H1 (cell line): ENCODE results near the gene GARIN6. TPM values are rescaled to one million over a fixed set of nuclear protein-coding genes. Genes with fewer than 3 reads are reported as not detected.

Source experiments
- CTCF ChIA-PET: fragments of 300-600 bp; sonication (Branson Sonifier 250); formaldehyde crosslinking; loops from one replicate; lab custom pipeline; 2021; ENCODE audit not compliant: partially characterized antibody; lab: Charles Lee
- POLR2A ChIA-PET: fragments of 300-600 bp; sonication (Branson Sonifier 250); formaldehyde crosslinking; loops from one replicate; lab custom pipeline; 2021; ENCODE audit warnings: inconsistent platforms; ENCODE audit not compliant: partially characterized antibody; lab: Charles Lee
- DNase-seq, 2 experiments: peaks; one replicate each; pipeline versions ENCODE4 v3.0.0 to v3.0.0-alpha.2; 2010 to 2022; ENCODE audit warnings: low spot score in 2 of 2, low read depth in 1 of 2, mixed read lengths in 1 of 2
- FAIRE-seq: peaks from 2 replicates; lab custom pipeline; 2011; peaks lifted over from hg19 to GRCh38; lab: Jason Lieb, UNC
- H2AFZ ChIP-seq: 2 replicates; pipeline ENCODE4 v1.8.1; 2012; ENCODE audit warnings: low read length, inconsistent platforms
- H2AK5ac ChIP-seq: 2 replicates; pipeline ENCODE4 v1.6.1; 2013; ENCODE audit warnings: low read depth, low read length
- H2BK120ac ChIP-seq: replicated peaks from 2 replicates; pipeline ENCODE3; 2013; ENCODE audit warnings: low read depth, low read length, inconsistent platforms
- H2BK12ac ChIP-seq: 2 replicates; pipeline ENCODE4 v1.6.1; 2013; ENCODE audit warnings: low read depth, low read length
- H2BK15ac ChIP-seq: 2 replicates; pipeline ENCODE4 v1.6.1; 2013; ENCODE audit warnings: low read length
- H2BK20ac ChIP-seq: 2 replicates; pipeline ENCODE4 v1.6.1; 2013; ENCODE audit warnings: low read length
- H2BK5ac ChIP-seq: 2 replicates; pipeline ENCODE4 v1.6.1; 2013; ENCODE audit warnings: low read depth, low read length
- H3K14ac ChIP-seq: 2 replicates; pipeline ENCODE4 v1.6.1; 2013; ENCODE audit warnings: inconsistent platforms; ENCODE audit not compliant: insufficient read length
- H3K18ac ChIP-seq: 2 replicates; pipeline ENCODE4 v1.6.1; 2013; ENCODE audit warnings: low read length; ENCODE audit errors: extremely low read depth
- H3K23ac ChIP-seq: 2 replicates; pipeline ENCODE4 v1.6.1; 2013; ENCODE audit warnings: inconsistent platforms; ENCODE audit not compliant: insufficient read length
- H3K23me2 ChIP-seq: 2 replicates; pipeline ENCODE4 v1.6.1; 2013; ENCODE audit warnings: low read depth, low read length
- H3K27ac ChIP-seq: 2 replicates; pipeline ENCODE4 v1.6.1; 2011; ENCODE audit warnings: low read depth, low read length, inconsistent platforms
- H3K27me3 ChIP-seq, 4 experiments: replicated peaks in 1 of 4; 1 replicate in 1 of 4; 2 replicates in 3 of 4; pipeline versions ENCODE4 v1.6.1 to v1.8.1; 2011 to 2013; ENCODE audit warnings: low read length in 3 of 4, mild to moderate bottlenecking in 3 of 4, inconsistent platforms in 2 of 4, mixed read lengths in 2 of 4, moderate library complexity in 1 of 4; ENCODE audit not compliant: control insufficient read depth in 3 of 4, insufficient read depth in 3 of 4; ENCODE audit errors: extremely low read depth in 1 of 4
- H3K36me3 ChIP-seq, 4 experiments: 2 replicates each; pipeline versions ENCODE4 v1.6.1 to v1.8.1; 2011 to 2013; ENCODE audit warnings: mild to moderate bottlenecking in 4 of 4, low read length in 3 of 4, moderate library complexity in 2 of 4, control low read depth in 1 of 4, inconsistent platforms in 1 of 4; ENCODE audit not compliant: insufficient read depth in 4 of 4, control insufficient read depth in 2 of 4
- H3K4ac ChIP-seq: replicated peaks from 2 replicates; pipeline ENCODE3; 2013; ENCODE audit warnings: low read length, low read depth, mixed read lengths, inconsistent platforms; ENCODE audit not compliant: insufficient read length
- H3K4me1 ChIP-seq, 4 experiments: replicated peaks in 1 of 4; 1 replicate in 1 of 4; 2 replicates in 3 of 4; pipeline versions ENCODE4 v1.6.1 to v1.8.1; 2011 to 2013; ENCODE audit warnings: low read length in 3 of 4, inconsistent platforms in 2 of 4, mixed read lengths in 1 of 4; ENCODE audit not compliant: insufficient read depth in 4 of 4, control insufficient read depth in 3 of 4
- H3K4me2 ChIP-seq, 2 experiments: 2 replicates each; pipeline versions ENCODE4 v1.6.1 to v1.8.1; 2011 to 2013; ENCODE audit warnings: low read depth in 2 of 2, low read length in 2 of 2, control low read depth in 1 of 2, inconsistent platforms in 1 of 2, mild to moderate bottlenecking in 1 of 2; ENCODE audit not compliant: insufficient read depth in 1 of 2
- H3K4me3 ChIP-seq, 4 experiments: fragments of 200-600, 300-600 bp in 1 of 4; sonication (generic), shearing (Covaris generic), sonication (Bioruptor Twin) in 1 of 4; 2 replicates each; pipeline versions ENCODE4 v1.5.1 to v1.8.1; 2011 to 2016; ENCODE audit warnings: low read length in 4 of 4, low read depth in 3 of 4, control low read depth in 2 of 4, inconsistent platforms in 2 of 4, mild to moderate bottlenecking in 2 of 4, mixed read lengths in 1 of 4, moderate library complexity in 1 of 4; ENCODE audit not compliant: insufficient read depth in 2 of 4; ENCODE audit errors: extremely low read depth in 1 of 4
- H3K56ac ChIP-seq: replicated peaks from 2 replicates; pipeline ENCODE3; 2013; ENCODE audit warnings: low read depth, mild to moderate bottlenecking, mixed read lengths, low read length, inconsistent platforms; ENCODE audit not compliant: insufficient read length
- H3K79me1 ChIP-seq: 2 replicates; pipeline ENCODE4 v1.6.1; 2013; ENCODE audit warnings: low read depth, low read length, control low read depth
- H3K79me2 ChIP-seq, 2 experiments: 2 replicates each; pipeline versions ENCODE4 v1.6.1 to v1.8.1; 2012 to 2013; ENCODE audit warnings: low read length in 2 of 2, mild to moderate bottlenecking in 2 of 2, inconsistent platforms in 1 of 2; ENCODE audit not compliant: insufficient read depth in 2 of 2, control insufficient read depth in 1 of 2
- H3K9ac ChIP-seq, 4 experiments: replicated peaks in 1 of 4; 1 replicate in 1 of 4; 2 replicates in 3 of 4; pipeline versions ENCODE4 v1.6.1 to v1.8.1; 2011 to 2013; ENCODE audit warnings: low read depth in 3 of 4, low read length in 3 of 4, control low read depth in 2 of 4, mild to moderate bottlenecking in 2 of 4, moderate library complexity in 2 of 4, inconsistent platforms in 1 of 4; ENCODE audit errors: extremely low read depth in 1 of 4
- H3K9me3 ChIP-seq, 2 experiments: 2 replicates each; pipeline versions ENCODE4 v1.6.1 to v1.8.1; 2012 to 2013; ENCODE audit warnings: mild to moderate bottlenecking in 2 of 2, moderate library complexity in 2 of 2, control low read depth in 1 of 2, inconsistent platforms in 1 of 2, low read depth in 1 of 2, low read length in 1 of 2, mixed read lengths in 1 of 2; ENCODE audit not compliant: insufficient read depth in 2 of 2
- H4K20me1 ChIP-seq, 2 experiments: replicated peaks in 1 of 2; 2 replicates each; pipeline versions ENCODE3 to v1.8.1; 2011 to 2013; ENCODE audit warnings: inconsistent platforms in 2 of 2, low read length in 2 of 2, mild to moderate bottlenecking in 1 of 2; ENCODE audit not compliant: insufficient read depth in 2 of 2, control insufficient read depth in 1 of 2
- H4K5ac ChIP-seq: 2 replicates; pipeline ENCODE4 v1.6.1; 2013; ENCODE audit warnings: low read length, low read depth, mixed read lengths, inconsistent platforms; ENCODE audit not compliant: insufficient read length
- H4K8ac ChIP-seq: 2 replicates; pipeline ENCODE4 v1.8.0; 2013; ENCODE audit warnings: mild to moderate bottlenecking, moderate library complexity, low read length, inconsistent platforms; ENCODE audit not compliant: insufficient read depth; ENCODE audit errors: extremely low read depth
- H4K91ac ChIP-seq: replicated peaks from 2 replicates; pipeline ENCODE3; 2013; ENCODE audit warnings: low read length, mixed read lengths, inconsistent platforms; ENCODE audit not compliant: insufficient read length
- ASH2L ChIP-seq: fragments of 200-600, 300-600 bp; sonication (generic); IDR thresholded peaks from one replicate; pipeline ENCODE4 v1.7.1; 2017; ENCODE audit warnings: low read length
- CBX5 ChIP-seq: fragments of 300-800, 300-1000 bp; sonication (generic); IDR thresholded peaks from 2 replicates; pipeline ENCODE4 v1.7.1; 2016; ENCODE audit warnings: antibody characterized with exemption, low read length, low read depth
- GABPA ChIP-seq: IDR thresholded peaks from 2 replicates; pipeline ENCODE4 v1.6.1; 2011; ENCODE audit warnings: mild to moderate bottlenecking, low read length, moderate library complexity, borderline replicate concordance; ENCODE audit not compliant: insufficient read depth
- GTF2F1 ChIP-seq: IDR thresholded peaks from 2 replicates; pipeline ENCODE4 v1.6.1; 2012; ENCODE audit warnings: low read depth, low read length, improper control_type of control experiment, borderline replicate concordance
- HDAC2 ChIP-seq, 2 experiments: fragments of 300-600 bp in 1 of 2; sonication (generic) in 1 of 2; IDR thresholded peaks; 2 replicates each; pipeline ENCODE4 v1.6.1; 2011 to 2012; ENCODE audit warnings: low read depth in 2 of 2, low read length in 2 of 2, mild to moderate bottlenecking in 2 of 2, moderate library complexity in 2 of 2, borderline replicate concordance in 1 of 2, inconsistent platforms in 1 of 2
- HDAC6 ChIP-seq: IDR thresholded peaks from one replicate; pipeline ENCODE4 v1.7.1; 2012; ENCODE audit warnings: low read depth, mild to moderate bottlenecking, inconsistent platforms, low read length, moderate library complexity
- MAFK ChIP-seq: IDR thresholded peaks from 2 replicates; pipeline ENCODE4 v1.6.1; 2012; ENCODE audit warnings: low read depth, mild to moderate bottlenecking, improper control_type of control experiment, low read length
- NANOG ChIP-seq: IDR thresholded peaks from 2 replicates; pipeline ENCODE4 v1.6.1; 2011; ENCODE audit warnings: low read length, low read depth, mild to moderate bottlenecking, inconsistent platforms; ENCODE audit not compliant: insufficient read depth, poor library complexity, severe bottlenecking
- PHF8 ChIP-seq: fragments of 200-600 bp; sonication (generic); conservative IDR thresholded peaks from 2 replicates; pipeline ENCODE4 v1.7.1; 2012; ENCODE audit warnings: low read depth, mild to moderate bottlenecking, inconsistent platforms, low read length, moderate library complexity
- RNF2 ChIP-seq: fragments of 200-900, 300-1000 bp; sonication (generic); IDR thresholded peaks from 2 replicates; pipeline ENCODE4 v1.7.1; 2016; ENCODE audit warnings: borderline replicate concordance, low read depth, mild to moderate bottlenecking, antibody characterized with exemption, low read length; ENCODE audit not compliant: poor library complexity, severe bottlenecking; ENCODE audit errors: missing control alignments
- SAP30 ChIP-seq: fragments of 300-600 bp; sonication (generic); IDR thresholded peaks from 2 replicates; pipeline ENCODE4 v1.7.1; 2012; ENCODE audit warnings: low read length, moderate library complexity, mild to moderate bottlenecking, inconsistent platforms; ENCODE audit not compliant: insufficient read depth, insufficient replicate concordance
- SIN3A ChIP-seq, 2 experiments: IDR thresholded peaks in 1 of 2; conservative IDR thresholded peaks in 1 of 2; 2 replicates each; pipeline ENCODE4 v1.6.1; 2011 to 2012; ENCODE audit warnings: low read length in 2 of 2, improper control_type of control experiment in 1 of 2, low read depth in 1 of 2, mild to moderate bottlenecking in 1 of 2
- SRF ChIP-seq: IDR thresholded peaks from 2 replicates; pipeline ENCODE4 v1.6.1; 2011; ENCODE audit warnings: mild to moderate bottlenecking, low read depth, low read length, moderate library complexity
- WGBS, 2 experiments: shearing (Covaris generic) in 1 of 2; methylation state at CpG; one replicate each; pipeline versions ENCODE4 v1.1.6 to v1.1.7; 2013 to 2015; ENCODE audit warnings: low lambda C conversion rate in 2 of 2, mixed read lengths in 2 of 2, inconsistent platforms in 1 of 2, low coverage in 1 of 2, missing lambda C conversion rate in 1 of 2; ENCODE audit not compliant: insufficient replicate concordance in 2 of 2, insufficient coverage in 1 of 2, insufficient read length in 1 of 2; ENCODE audit errors: extremely low coverage in 1 of 2, missing lambda C conversion rate in 1 of 2; 5-methylcytosine and 5-hydroxymethylcytosine counted together
- polyA plus RNA-seq, 7 experiments: library from polyadenylated mRNA; depleted of rRNA in 3 of 7; stranded (reverse) in 5 of 7; unstranded in 2 of 7; fragments of >200 nt in 5 of 7; fragments of 200-250 nt in 2 of 7; gene quantifications; 1 replicate in 5 of 7; 2 replicates in 1 of 7; 4 replicates in 1 of 7; pipeline versions ENCODE4 v1.2.1 to v1.2.3, GENCODE V29; 2011 to 2013; ENCODE audit warnings: missing spikeins in 2 of 7, mixed read lengths in 2 of 7
- total RNA-seq: library from RNA; stranded (reverse); fragmentation: NEBNext Ultra II Directional; extraction: Animal tissue kit (Norgen Biotek cat#: 25700); gene quantifications from 2 replicates; pipeline ENCODE4 v1.2.1, GENCODE V29; 2021

Gene GARIN6
- total and polyA plus RNA-seq, 2 of the 8 experiments (the other 6 are each of a cell fraction or from before 2014, with no cell fraction given): not detected

- Histone ChIP-seq H3K9me3 (no peaks in the 10 kb centered on the region), H3K18ac (0 out of 2 replicates have a peak overlapping the region, but pooled peaks have one; percentile 7), H4K8ac (no peak overlapping the region), H4K91ac (no peak overlapping the region), H4K20me1 (no peaks in the 10 kb centered on the region), H3K79me1 (no peaks in the 10 kb centered on the region), H3K4me2 (no peak overlapping the region), H3K14ac (no peak overlapping the region), H3K4me3 (no peak overlapping the region), H3K79me2 (no peaks in the 10 kb centered on the region), H2AFZ (no peak overlapping the region), H3K4me1 (no peaks in the 10 kb centered on the region), H2BK15ac (no peak overlapping the region), H2BK12ac (no peak overlapping the region), H3K56ac (no peak overlapping the region), H3K4ac (no peak overlapping the region), H2BK20ac (no peak overlapping the region), H2BK5ac (no peak overlapping the region), H2AK5ac (no peak overlapping the region), H2BK120ac (no peak overlapping the region), H3K27ac (no peak overlapping the region), H3K36me3 (no peaks in the 10 kb centered on the region), H3K23ac (no peak overlapping the region), H3K23me2 (no peaks in the 10 kb centered on the region), H3K27me3 (no peaks in the 10 kb centered on the region), H4K5ac (no peak overlapping the region), H3K9ac (no peak overlapping the region)
- POLR2A ChIA-PET: no interaction called here
- no peak for DNase-seq
- CTCF ChIA-PET: interaction anchor here (1.1 kb wide), 2 partner anchors 22 to 638 kb away, joined by 3 read pairs; no protein-coding TSS in a partner anchor
- 87% methylated on average over 4 of the region's 4 CpGs; no CpG with 5 or more reads in 1 of the 2 experiments for WGBS, 2 experiments
- FAIRE-seq: no peak
- TF ChIP-seq GTF2F1: no peak
- TF ChIP-seq PHF8: no peak
- no peak for TF ChIP-seq MAFK
- no peak for TF ChIP-seq HDAC2 (IDR thresholded peaks at IDR 0.05; ENCODE audit: borderline replicate concordance in 1 of 2, low read depth in 2 of 2, low read length in 2 of 2)
- TF ChIP-seq SAP30: no peak
- TF ChIP-seq GABPA: no peak
- TF ChIP-seq SRF: no peak
- no peak for TF ChIP-seq NANOG
- TF ChIP-seq ASH2L: no peak
- no peak for TF ChIP-seq SIN3A (conservative IDR thresholded peaks at IDR 0.05 in 1 of 2, IDR thresholded peaks at IDR 0.05 in 1 of 2; ENCODE audit: low read depth in 1 of 2, low read length in 2 of 2)
- TF ChIP-seq HDAC6: no peak
- no peak for TF ChIP-seq CBX5
- TF ChIP-seq RNF2: no peak
Observed at GRCh38 chr12:99680276-99680675, 32.7 kb downstream of the GARIN6 start.
